Measurements from ENCODE around the gene CDK17. TPM values are rescaled to one million over a fixed set of nuclear protein-coding genes. Genes with fewer than 3 reads are reported as not detected.

CDK17 gene
- polyA plus RNA-seq, 5 donors, result 38.6 to 67.7 (median 51.6) TPM

- no peak for DNase-seq
Measured at GRCh38 chr12:96239711-96240635, 160.3 kb downstream of the CDK17 start.

GRCh38 chr12:96238336-96239047 lies 161.7 kb downstream of the CDK17 start:
- DNase-seq, result no peak

- no peak for DNase-seq
Measured at GRCh38 chr12:96237465-96238077, 162.7 kb downstream of the CDK17 start.

GRCh38 chr12:96237035-96237434 lies 163.2 kb downstream of the CDK17 start:
- no peak for DNase-seq

- DNase-seq, result no peak
Measured at GRCh38 chr12:96236221-96236822, 163.9 kb downstream of the CDK17 start.

- no peak for DNase-seq
Measured at GRCh38 chr12:96235484-96235826, 164.8 kb downstream of the CDK17 start.

GRCh38 chr12:96234591-96235483 lies 165.4 kb downstream of the CDK17 start:
- DNase-seq, result no peak

GRCh38 chr12:96233939-96234461 lies 166.2 kb downstream of the CDK17 start:
- peak; percentile 86 to 92 for DNase-seq

- no peak for DNase-seq
Measured at GRCh38 chr12:96233168-96233567, 167.1 kb downstream of the CDK17 start.

GRCh38 chr12:96230646-96231045 lies 169.6 kb downstream of the CDK17 start:
- DNase-seq, result no peak

- no peak for DNase-seq
Measured at GRCh38 chr12:96228566-96229248, 171.5 kb downstream of the CDK17 start.

Other genes starting within 250 kb of the CDK17 start
- gene ELK3, start 206.1 kb downstream of the CDK17 start, polyA plus RNA-seq (ENCODE audit: insufficient read depth in 1 of 5, insufficient read length in 5 of 5, low replicate concordance in 1 of 5), result 10 to 100 TPM; 67.1 to 81.0 (median 78.6) TPM
- gene CFAP54, start 89.1 kb upstream of the CDK17 start, polyA plus RNA-seq (ENCODE audit: insufficient read depth in 1 of 5, insufficient read length in 5 of 5, low replicate concordance in 1 of 5), result 1 to 10 TPM; 1.1 to 3.2 (median 2.5) TPM